Thymus (tissue), 11 donors: ENCODE data around the gene ATP8A1. TPM values are rescaled to one million over a fixed set of nuclear protein-coding genes. Genes with fewer than 3 reads are reported as not detected.

Experiments
- DNase-seq, 9 donors: peaks; one replicate each; pipeline ENCODE4 v3.0.0-alpha.2; 2013; ENCODE audit warnings: low spot score in 9 of 9, low read depth in 6 of 9, missing footprints in 1 of 9
- H3K27ac ChIP-seq, 2 donors: one replicate each; pipeline ENCODE4 v1.5.1; 2013; ENCODE audit warnings: control low read depth in 1 of 2, low read depth in 1 of 2, low read length in 1 of 2, mild to moderate bottlenecking in 1 of 2, moderate library complexity in 1 of 2
- H3K27me3 ChIP-seq, 2 donors: one replicate each; pipeline ENCODE4 v1.5.1; 2013; ENCODE audit warnings: low read length in 1 of 2; ENCODE audit not compliant: control insufficient read depth in 2 of 2, insufficient read depth in 1 of 2
- H3K36me3 ChIP-seq, 2 donors: one replicate each; pipeline ENCODE4 v1.5.1; 2013; ENCODE audit warnings: low read length in 1 of 2, mild to moderate bottlenecking in 1 of 2, moderate library complexity in 1 of 2; ENCODE audit not compliant: control insufficient read depth in 2 of 2, insufficient read depth in 2 of 2
- H3K4me1 ChIP-seq, 2 donors: one replicate each; pipeline ENCODE4 v1.5.1; 2013; ENCODE audit warnings: low read length in 2 of 2; ENCODE audit not compliant: control insufficient read depth in 2 of 2, insufficient read depth in 2 of 2
- H3K4me3 ChIP-seq, 2 donors: one replicate each; pipeline ENCODE4 v1.5.1; 2013; ENCODE audit warnings: low read length in 2 of 2, control low read depth in 1 of 2, mild to moderate bottlenecking in 1 of 2
- H3K9me3 ChIP-seq, 2 donors: one replicate each; pipeline ENCODE4 v1.5.1; 2013; ENCODE audit warnings: low read length in 1 of 2, mild to moderate bottlenecking in 1 of 2; ENCODE audit not compliant: control insufficient read depth in 2 of 2, insufficient read depth in 1 of 2
- WGBS: extraction: QIAGEN DNeasy Blood & Tissue Kit; methylation state at CpG from one replicate; pipeline ENCODE4 v1.1.7; 2013; 5-methylcytosine and 5-hydroxymethylcytosine counted together
- polyA plus RNA-seq: library from polyadenylated mRNA; stranded (reverse); fragments of 200-250 nt; gene quantifications from one replicate; pipeline ENCODE4 v1.2.3, GENCODE V29; 2013
- total RNA-seq: library from RNA; stranded (reverse); fragments of 120-200 nt; gene quantifications from one replicate; pipeline ENCODE4 v1.2.4, GENCODE V29; 2013
- donor health status: healthy.

ATP8A1 gene
- total and polyA plus RNA-seq, 2 donors: 25.0 to 30.9 TPM

- no peak overlapping the region for H3K27ac ChIP-seq
- H3K4me3 ChIP-seq: no peak overlapping the region
- 89% methylated on average over 5 of the region's 5 CpGs for WGBS
- no peaks in the 10 kb centered on the region for H3K27me3 ChIP-seq
- H3K4me1 ChIP-seq: no peaks in the 10 kb centered on the region
- no peaks in the 10 kb centered on the region for H3K9me3 ChIP-seq
- peaks cover 6% of the 10 kb centered on the region in 2 donors for H3K36me3 ChIP-seq
- DNase-seq: no peak
These were observed 236.8 kb downstream of the ATP8A1 start for GRCh38 chr4:42420140-42420539.

- no peak for DNase-seq
- Histone ChIP-seq H3K36me3 (peaks cover 8% of the 10 kb centered on the region in 2 donors), H3K4me3 (no peak overlapping the region), H3K4me1 (no peaks in the 10 kb centered on the region), H3K27ac (no peak overlapping the region), H3K27me3 (no peaks in the 10 kb centered on the region), H3K9me3 (no peaks in the 10 kb centered on the region)
- 99% methylated on average over 3 of the region's 3 CpGs for WGBS
These were observed 239.4 kb downstream of the ATP8A1 start for GRCh38 chr4:42417550-42417949.

GRCh38 chr4:42416017-42416416 is 240.9 kb downstream of the ATP8A1 start:
- DNase-seq: no peak
- WGBS: 76% methylated on average over 3 of the region's 3 CpGs
- Histone ChIP-seq H3K27me3 (no peaks in the 10 kb centered on the region), H3K36me3 (peaks cover 3 to 4% of the 10 kb centered on the region in 2 donors), H3K4me1 (no peaks in the 10 kb centered on the region), H3K9me3 (no peaks in the 10 kb centered on the region), H3K4me3 (no peak overlapping the region), H3K27ac (no peak overlapping the region)

- no peak overlapping the region for H3K27ac ChIP-seq
- WGBS: 47% methylated on average over 1 of the region's 1 CpG
- H3K36me3 ChIP-seq: peaks cover 3 to 4% of the 10 kb centered on the region in 2 donors
- no peaks in the 10 kb centered on the region for H3K4me1 ChIP-seq
- DNase-seq: no peak
- no peak overlapping the region for H3K4me3 ChIP-seq
- H3K27me3 ChIP-seq: no peaks in the 10 kb centered on the region
- no peaks in the 10 kb centered on the region for H3K9me3 ChIP-seq
These were observed 241.6 kb downstream of the ATP8A1 start for GRCh38 chr4:42415281-42415680.

- no peak overlapping the region for H3K27ac ChIP-seq
- peaks cover 3 to 4% of the 10 kb centered on the region in 2 donors for H3K36me3 ChIP-seq
- no peaks in the 10 kb centered on the region for H3K4me1 ChIP-seq
- 94% methylated on average over 2 of the region's 2 CpGs for WGBS
- no peaks in the 10 kb centered on the region for H3K27me3 ChIP-seq
- H3K4me3 ChIP-seq: no peak overlapping the region
- DNase-seq: no peak
- no peaks in the 10 kb centered on the region for H3K9me3 ChIP-seq
These were observed 244.7 kb downstream of the ATP8A1 start for GRCh38 chr4:42412251-42412650.

GRCh38 chr4:42411803-42412202 is 245.1 kb downstream of the ATP8A1 start:
- peaks cover 3 to 4% of the 10 kb centered on the region in 2 donors for H3K36me3 ChIP-seq
- no peaks in the 10 kb centered on the region for H3K4me1 ChIP-seq
- no peaks in the 10 kb centered on the region for H3K27me3 ChIP-seq
- no peak overlapping the region for H3K27ac ChIP-seq
- H3K4me3 ChIP-seq: no peak overlapping the region
- H3K9me3 ChIP-seq: no peaks in the 10 kb centered on the region
- WGBS: 97% methylated on average over 4 of the region's 4 CpGs
- no peak for DNase-seq

- no peaks in the 10 kb centered on the region for H3K9me3 ChIP-seq
- H3K27me3 ChIP-seq: no peaks in the 10 kb centered on the region
- no peak for DNase-seq
- H3K36me3 ChIP-seq: peaks cover 3 to 4% of the 10 kb centered on the region in 2 donors
- no peaks in the 10 kb centered on the region for H3K4me1 ChIP-seq
- WGBS: 95% methylated on average over 3 of the region's 3 CpGs
- no peak overlapping the region for H3K27ac ChIP-seq
- no peak overlapping the region for H3K4me3 ChIP-seq
These were observed 246.5 kb downstream of the ATP8A1 start for GRCh38 chr4:42410446-42410845.

GRCh38 chr4:42404001-42404400 is 252.9 kb downstream of the ATP8A1 start:
- H3K36me3 ChIP-seq: no peaks in the 10 kb centered on the region
- no peak overlapping the region for H3K27ac ChIP-seq
- no peaks in the 10 kb centered on the region for H3K9me3 ChIP-seq
- H3K27me3 ChIP-seq: peaks cover 23 to 30% of the 10 kb centered on the region in 2 donors
- DNase-seq: no peak
- no peaks in the 10 kb centered on the region for H3K4me1 ChIP-seq
- H3K4me3 ChIP-seq: no peak overlapping the region
- 87% methylated on average over 6 of the region's 6 CpGs for WGBS

GRCh38 chr4:42401171-42401570 is 255.7 kb downstream of the ATP8A1 start:
- peaks cover 52 to 59% of the 10 kb centered on the region in 2 donors for H3K27me3 ChIP-seq
- no peak overlapping the region for H3K4me3 ChIP-seq
- H3K27ac ChIP-seq: no peak overlapping the region
- peaks cover 0 to 22% of the 10 kb centered on the region in 2 donors for H3K4me1 ChIP-seq
- no peak for DNase-seq
- H3K9me3 ChIP-seq: peaks cover 0 to 3% of the 10 kb centered on the region in 2 donors
- no peaks in the 10 kb centered on the region for H3K36me3 ChIP-seq
- WGBS: 77% methylated on average over 9 of the region's 9 CpGs

GRCh38 chr4:42399393-42399792 is 257.5 kb downstream of the ATP8A1 start:
- no peak for DNase-seq
- Histone ChIP-seq H3K4me1 (peaks cover 0 to 22% of the 10 kb centered on the region in 2 donors), H3K36me3 (no peaks in the 10 kb centered on the region), H3K27me3 (peaks cover 58 to 75% of the 10 kb centered on the region in 2 donors), H3K27ac (no peak overlapping the region), H3K4me3 (no peak overlapping the region), H3K9me3 (peaks cover 0 to 3% of the 10 kb centered on the region in 2 donors)
- WGBS: 10% methylated on average over 10 of the region's 10 CpGs
